Stimulated activated CD8-positive, alpha-beta memory T cell treated with anti-CD3 and anti-CD28 coated beads, Interleukin-12 subunit alpha, Interleukin-12 subunit beta, amount 100 ng/mL, for 24 hours (primary cell): Measurements from ENCODE around the gene PARD3B.

ENCODE experiments used
- DNase-seq: peaks from one replicate; pipeline ENCODE4 v3.0.0-alpha.2; 2020; ENCODE audit errors: extremely low read depth

The PARD3B gene

GRCh38 chr2:205056151-205056561 is 510.9 kb downstream of the PARD3B start:
- DNase-seq = no peak

DNA sequence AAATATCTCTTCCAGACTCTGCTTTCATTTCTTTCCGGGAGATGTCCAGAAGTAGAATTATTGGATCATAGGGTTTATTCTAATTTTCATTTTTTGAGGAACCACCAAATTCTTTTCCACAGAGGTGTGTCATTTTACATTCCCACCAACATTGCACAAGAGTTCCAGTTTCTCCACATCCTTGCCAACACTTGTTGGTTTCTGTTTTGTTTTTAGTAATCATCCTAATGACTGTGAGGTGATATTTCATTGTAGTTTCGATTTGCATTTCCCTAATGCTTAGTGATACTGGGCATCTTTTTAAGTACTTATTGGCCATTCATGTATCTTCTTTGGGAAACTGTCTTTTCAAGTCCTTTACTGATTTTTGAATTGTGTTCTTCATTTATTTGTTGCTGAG is 513.1 kb downstream of the PARD3B start:
- DNase-seq = no peak

- no peak for DNase-seq
Measured at GRCh38 chr2:205060269-205060668, 515.0 kb downstream of the PARD3B start.

DNA sequence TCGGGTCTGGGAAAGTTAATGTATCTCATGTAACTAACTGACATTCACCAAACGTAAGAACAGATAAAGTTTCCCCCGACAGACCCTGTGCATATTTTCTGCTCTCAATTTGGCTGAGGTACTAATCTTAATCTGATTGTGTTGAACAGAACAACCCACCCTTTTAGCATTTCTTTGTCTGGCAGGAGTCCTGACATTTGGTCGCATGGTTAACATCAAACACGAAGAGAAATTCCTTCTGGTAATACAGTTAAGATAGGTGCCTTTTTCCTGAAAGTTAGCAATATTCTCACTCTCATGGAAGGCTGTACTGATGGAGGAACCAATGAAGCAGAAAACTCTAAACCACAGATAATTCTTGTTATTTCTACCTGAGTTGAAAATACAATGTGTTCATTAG is 520.8 kb downstream of the PARD3B start:
- DNase-seq = no peak

- DNase-seq = no peak
Measured at GRCh38 chr2:205069928-205070327, 524.7 kb downstream of the PARD3B start.

- DNase-seq = no peak
Measured at GRCh38 chr2:205070889-205071288, 525.6 kb downstream of the PARD3B start.

GRCh38 chr2:205073433-205074020 is 528.3 kb downstream of the PARD3B start:
- DNase-seq = no peak

DNA sequence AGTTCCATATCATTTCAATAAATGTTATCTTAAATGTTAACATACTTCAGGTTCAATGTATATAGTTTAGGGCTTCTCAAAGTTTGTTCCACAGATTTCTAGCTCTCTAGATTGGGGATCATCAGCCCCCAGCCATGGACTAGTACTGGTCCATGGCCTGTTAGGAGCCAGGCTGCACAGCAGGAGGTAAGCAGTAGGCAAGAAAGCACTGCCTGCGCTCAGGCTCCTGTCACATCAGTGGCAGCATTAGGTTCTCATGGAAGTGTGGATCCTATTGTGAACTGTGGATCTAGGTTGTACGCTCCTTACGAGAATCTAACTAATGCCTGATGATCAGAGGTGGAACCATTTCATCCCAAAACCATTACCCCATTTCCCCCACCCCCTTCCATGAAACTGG is 531.1 kb downstream of the PARD3B start:
- DNase-seq = no peak

- no peak for DNase-seq
Measured at GRCh38 chr2:205077159-205077558, 531.9 kb downstream of the PARD3B start.

DNA sequence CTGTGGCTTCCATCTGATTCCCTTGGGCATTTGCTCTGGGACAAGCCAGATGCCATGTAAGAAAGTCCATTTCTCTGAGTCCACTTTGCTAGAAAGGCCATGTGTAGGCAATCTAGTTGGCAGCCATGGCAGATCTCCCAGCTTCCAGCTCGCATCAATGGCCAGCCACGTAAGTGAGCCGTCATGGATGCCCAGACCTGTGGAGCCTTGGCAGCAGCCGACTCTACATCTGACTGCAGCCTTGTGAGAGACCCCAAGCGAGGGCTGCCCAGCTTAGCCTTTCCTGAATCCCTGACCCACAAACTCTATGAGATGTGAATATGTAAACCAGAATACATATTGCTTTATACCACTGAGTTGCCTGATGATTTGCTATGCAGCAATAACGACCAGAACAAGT is 533.5 kb downstream of the PARD3B start:
- no peak for DNase-seq

- no peak for DNase-seq
Measured at GRCh38 chr2:205079173-205079572, 533.9 kb downstream of the PARD3B start.

- DNase-seq = no peak
Measured at GRCh38 chr2:205086662-205087061, 541.4 kb downstream of the PARD3B start.

GRCh38 chr2:205087862-205088261 is 542.6 kb downstream of the PARD3B start:
- no peak for DNase-seq

GRCh38 chr2:205089958-205090357 is 544.7 kb downstream of the PARD3B start:
- DNase-seq = no peak

GRCh38 chr2:205091411-205091810 is 546.1 kb downstream of the PARD3B start:
- no peak for DNase-seq

DNA sequence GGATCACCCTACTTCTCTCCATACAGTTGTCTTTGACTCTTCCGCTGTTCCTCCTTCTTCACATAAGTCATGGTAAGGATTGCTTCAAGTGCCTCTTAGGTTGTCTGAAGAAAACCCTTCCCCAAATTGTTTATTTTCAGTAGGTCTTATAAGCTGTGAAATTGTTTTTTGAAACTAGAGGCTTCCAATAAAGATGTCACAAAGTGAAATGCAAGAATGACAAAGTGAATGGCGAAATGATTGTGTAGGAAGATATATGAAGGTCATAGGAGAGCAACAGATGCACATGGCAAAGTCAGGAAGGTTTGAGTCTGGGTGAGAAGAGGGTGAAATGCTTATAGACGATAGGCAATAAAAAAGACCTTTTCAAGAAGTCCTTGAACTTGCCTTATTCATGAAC is 548.8 kb downstream of the PARD3B start:
- no peak for DNase-seq

GRCh38 chr2:205103699-205104098 is 558.4 kb downstream of the PARD3B start:
- DNase-seq = no peak

DNA sequence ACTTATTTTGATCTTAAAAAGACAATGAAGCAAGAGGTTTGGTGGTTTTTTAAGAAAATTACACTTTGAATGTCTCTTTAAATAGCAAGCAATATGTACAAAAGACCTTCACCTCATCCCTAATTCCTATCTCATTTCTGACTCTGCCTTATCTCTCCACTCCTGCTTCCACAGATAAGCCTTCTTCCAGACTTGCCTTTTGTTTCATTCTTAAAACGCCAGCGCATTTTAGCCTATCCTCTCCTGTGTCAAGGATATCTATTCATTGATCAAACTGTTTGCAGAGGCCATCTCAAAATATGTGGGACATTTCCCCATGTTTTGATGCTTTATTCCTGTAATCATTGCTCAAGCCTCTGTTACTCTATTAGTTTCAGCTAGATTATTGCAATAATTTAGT is 562.5 kb downstream of the PARD3B start:
- DNase-seq = no peak

- DNase-seq = no peak
Measured at GRCh38 chr2:205115511-205115910, 570.2 kb downstream of the PARD3B start.

DNA sequence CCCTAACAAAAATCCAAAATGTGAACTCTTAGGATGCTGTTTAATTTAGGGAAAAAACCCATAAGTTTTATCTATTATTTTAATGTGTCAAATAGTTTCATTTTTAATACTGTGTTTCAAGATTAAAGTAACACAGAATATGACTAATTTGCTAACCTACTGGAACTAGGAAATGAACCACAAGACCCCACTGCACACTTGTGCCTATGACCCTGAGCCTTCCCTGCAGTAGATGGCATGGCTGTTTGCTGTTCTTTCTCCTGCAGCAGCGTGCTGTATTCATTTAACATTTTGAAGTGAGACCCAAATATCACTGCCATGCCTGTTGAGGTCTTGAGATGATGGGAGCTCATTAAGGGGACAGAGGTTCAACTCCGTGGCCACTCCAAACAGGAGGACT is 571.9 kb downstream of the PARD3B start:
- DNase-seq = no peak

- no peak for DNase-seq
Measured at GRCh38 chr2:205119136-205119535, 573.9 kb downstream of the PARD3B start.

DNA sequence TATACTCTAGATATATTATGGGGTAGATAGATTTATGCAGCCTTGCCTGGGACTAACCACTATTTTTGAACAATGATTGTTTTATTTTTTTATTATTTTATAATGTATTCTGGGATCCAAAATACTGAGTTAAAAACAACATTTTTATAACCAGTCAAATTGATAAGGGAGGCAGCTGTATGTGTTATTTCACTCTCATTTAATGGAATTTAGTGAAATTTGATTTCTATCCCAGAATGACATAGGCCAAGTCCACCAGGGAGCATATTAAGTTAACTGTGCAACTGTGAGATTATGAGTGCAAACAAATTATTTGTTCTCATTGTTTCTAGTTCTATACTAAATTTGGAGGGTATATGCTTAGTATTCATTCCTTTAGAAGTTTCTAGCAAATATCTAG is 583.5 kb downstream of the PARD3B start:
- no peak for DNase-seq

GRCh38 chr2:205129531-205129930 is 584.3 kb downstream of the PARD3B start:
- no peak for DNase-seq

GRCh38 chr2:205130111-205130829 is 585.0 kb downstream of the PARD3B start:
- no peak for DNase-seq
